Stimulated activated CD4-positive, alpha-beta T cell treated with anti-CD3 and anti-CD28 coated beads, Interleukin-12 subunit alpha, Interleukin-12 subunit beta, amount 100 ng/mL, for 48 hours (primary cell): Measurements from ENCODE around the gene CALHM3.
A peak's percentile ranks its signal among the peaks of the same experiment; 100 is the strongest.

ENCODE experiments used
- DNase-seq, 3 donors: peaks; one replicate each; pipeline ENCODE4 v3.0.0-alpha.2; 2020; ENCODE audit warnings: low read depth in 2 of 3, low spot score in 1 of 3

CALHM3 gene

DNA sequence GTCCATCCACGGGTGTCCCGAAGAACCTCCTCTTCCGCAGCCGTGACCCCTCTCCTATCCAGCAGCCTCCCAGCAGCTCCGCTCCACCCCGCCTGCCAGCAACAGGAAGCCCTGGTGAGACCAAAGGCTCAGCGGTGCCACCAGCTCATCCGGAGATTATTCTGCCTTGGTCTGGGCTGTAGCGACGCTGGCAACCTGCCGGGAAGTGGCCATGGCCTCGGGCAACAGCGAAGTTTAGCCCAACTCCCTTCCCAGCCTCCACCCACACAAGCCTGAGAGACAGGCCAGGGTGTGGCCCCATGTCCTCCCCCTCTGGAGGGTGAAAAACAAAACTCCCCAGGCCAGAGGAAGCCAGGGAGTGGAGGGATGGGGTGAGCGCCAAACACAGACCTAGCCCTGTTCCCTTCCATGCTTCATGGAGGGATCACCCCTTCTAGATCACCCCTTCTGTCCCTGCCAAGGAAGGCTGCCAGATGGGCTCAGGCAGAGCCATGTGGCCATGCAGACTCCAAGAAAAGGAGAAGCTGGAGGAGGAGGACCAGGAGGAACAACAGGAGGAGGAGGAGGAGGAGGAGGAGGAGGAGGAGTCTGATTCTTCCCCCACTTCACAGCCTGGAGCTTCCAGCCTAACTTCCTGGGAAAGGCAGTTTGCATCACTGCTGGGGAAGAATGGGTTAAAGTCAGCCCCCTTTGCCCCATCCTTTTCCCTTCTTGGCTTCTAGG lies 27.8 kb downstream of the CALHM3 start:
- DNase-seq = peak in 1 of 3 donors; percentile 34

DNA sequence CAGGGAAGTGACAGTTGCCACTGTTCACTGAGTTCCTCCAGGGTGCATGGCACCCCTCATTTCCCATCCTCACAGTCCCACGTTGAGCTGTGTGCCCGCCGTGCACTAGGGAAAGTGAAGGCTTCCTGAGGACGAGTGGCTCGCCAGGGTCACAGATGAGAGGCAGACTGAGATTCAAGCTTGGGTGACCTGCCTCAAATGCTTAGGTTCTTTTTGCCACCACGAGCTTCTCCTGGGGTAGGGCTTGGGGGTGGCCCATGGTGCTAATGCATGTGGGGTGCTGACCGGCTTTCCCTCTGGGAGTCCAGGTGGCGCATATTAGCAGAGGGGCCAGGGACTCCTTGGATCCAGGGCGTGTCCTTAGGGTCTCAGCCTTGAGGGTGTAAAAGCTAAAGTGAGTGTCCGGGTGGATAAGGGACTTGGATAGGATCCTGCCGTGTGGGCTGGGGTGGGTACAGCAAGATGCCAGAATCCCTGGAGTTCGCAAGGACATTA lies 28.8 kb downstream of the CALHM3 start:
- no peak for DNase-seq

DNA sequence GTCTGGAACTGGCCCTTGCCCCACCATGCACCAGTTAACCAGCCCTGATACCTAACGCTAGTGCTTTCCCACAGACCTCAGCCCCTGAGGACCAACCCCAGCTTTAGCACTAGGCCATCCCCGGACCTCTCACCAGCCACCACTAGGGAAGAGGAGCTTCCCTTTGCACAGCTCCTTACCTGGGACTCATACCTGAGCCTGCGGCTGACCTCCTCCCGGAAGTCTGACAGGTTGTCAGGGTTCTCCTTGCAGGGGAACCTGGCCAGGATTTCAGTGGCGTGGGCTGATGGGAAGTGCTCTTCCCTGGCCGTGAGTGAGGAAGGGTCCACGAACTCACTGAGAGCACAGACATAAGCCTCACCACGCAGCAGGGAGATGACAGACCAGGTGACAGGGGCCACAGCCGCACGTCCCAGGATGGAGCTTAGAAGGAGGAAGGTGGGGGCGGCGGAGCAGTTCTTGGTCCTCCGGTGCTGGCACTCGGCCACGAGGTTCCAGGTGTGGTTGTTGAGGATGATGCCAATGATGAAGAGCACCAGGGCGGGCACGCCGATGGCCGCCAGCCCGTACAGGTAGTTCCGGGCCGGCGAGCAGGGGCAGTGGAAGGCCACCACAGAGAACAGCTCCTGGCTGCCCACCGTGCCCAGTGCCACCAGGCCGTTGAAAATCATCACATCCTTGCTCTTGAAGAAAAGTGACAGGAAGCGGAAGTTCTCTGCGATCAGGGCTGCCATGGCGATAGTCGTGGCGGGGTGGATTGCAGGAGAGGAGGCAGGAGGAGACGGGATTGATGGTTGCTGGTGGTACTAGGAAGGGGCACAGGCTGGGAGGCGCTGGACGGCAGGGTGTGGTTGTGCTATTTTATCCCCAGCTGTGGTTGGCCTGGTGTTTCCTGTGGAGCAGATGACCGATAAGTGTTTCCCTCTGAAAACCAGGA lies 29.6 kb downstream of the CALHM3 start:
- no peak for DNase-seq

DNA sequence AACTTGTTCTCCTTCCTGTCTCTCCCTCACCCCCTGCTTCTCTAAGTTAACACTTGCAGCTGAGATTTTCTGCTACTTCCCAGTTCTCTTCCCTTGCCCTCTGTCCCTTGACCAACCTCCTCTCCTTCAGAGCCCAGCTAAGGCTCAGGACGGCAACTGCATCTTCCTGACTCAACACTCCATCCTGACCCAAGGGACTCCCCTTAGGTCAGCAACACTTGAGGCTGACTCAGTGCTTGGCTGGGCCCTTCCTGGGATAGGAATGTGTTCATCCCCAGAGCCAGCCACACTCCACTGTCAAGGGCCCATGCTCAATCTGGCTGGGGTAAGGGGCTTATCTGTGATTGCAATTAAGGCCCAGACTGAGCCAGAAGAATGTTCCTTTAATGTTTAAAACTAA lies 30.3 kb downstream of the CALHM3 start:
- no peak for DNase-seq

DNA sequence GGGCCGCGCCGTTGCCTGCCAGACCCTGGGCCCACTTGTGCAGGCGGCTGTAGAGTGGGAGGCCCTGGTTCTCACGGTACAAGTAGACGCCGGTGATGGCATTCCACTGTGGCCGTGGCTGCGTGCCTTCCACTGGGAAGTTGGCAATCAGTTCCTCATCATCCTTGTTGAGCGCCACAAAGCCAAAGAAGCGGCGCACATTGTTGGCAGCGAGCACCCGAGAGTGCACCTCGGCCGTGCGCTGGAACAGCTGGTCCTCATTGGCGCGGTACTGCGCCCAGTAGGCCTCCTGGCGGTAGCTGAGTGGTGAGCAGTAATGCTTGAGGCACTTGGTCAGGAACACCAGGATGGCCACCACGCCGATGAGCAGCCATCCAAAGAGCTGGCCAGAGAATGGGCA lies 31.9 kb downstream of the CALHM3 start:
- no peak for DNase-seq

- no peak for DNase-seq
Observed at GRCh38 chr10:103445767-103446567, 33.1 kb downstream of the CALHM3 start.

- DNase-seq = no peak
Observed at GRCh38 chr10:103445366-103445765, 33.7 kb downstream of the CALHM3 start.

DNA sequence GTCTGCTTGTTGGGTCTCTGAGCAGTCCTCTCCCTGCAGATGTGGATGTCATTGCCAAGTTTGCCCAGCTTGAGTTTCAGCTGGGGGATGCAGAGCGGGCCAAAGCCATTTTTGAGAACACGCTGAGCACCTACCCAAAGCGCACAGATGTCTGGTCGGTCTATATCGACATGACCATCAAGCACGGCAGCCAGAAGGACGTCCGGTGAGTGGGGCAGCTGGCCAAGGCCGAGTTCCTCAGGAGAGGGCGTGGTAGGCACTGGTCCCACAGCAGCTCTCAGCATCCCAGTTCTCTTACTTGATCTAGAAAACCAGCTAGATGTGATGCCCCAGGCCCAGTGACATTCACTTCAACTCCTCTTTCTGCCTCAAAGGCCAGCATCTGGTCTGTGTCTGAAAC lies 34.6 kb downstream of the CALHM3 start:
- DNase-seq = no peak

DNA sequence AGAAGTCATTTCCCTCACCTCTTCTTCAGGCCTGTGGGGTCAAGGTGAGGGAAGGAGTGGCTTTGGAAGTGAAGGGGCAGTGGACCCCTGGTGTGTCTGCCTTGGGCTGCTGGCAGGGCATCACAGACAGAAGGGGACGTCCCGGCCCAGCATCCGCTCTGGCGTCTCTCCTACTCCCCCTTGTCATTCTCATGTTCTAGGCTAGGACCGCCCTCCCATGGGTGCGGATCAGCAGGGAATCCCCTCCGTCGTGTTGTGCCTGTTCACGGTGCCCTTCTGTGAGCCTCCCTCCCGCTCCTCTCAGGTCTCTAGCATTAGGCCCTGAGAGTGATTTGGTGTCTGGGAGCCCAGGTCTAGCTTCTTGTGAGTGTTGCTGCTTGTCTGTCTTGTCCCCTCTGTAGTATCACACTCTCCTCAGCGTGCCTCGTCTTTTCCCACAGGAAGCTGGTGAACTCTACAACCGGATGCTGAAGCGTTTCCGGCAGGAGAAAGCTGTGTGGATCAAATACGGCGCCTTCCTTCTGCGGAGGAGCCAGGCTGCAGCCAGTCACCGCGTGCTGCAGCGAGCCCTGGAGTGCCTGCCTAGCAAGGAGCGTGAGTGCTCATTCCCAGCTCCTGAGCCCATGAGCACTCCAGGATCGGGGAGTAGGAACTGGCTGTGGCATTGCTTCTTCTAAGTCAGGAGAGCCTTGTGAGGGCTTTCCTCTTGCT lies 35.4 kb downstream of the CALHM3 start:
- DNase-seq = no peak

GRCh38 chr10:103442031-103442461 lies 37.0 kb downstream of the CALHM3 start:
- DNase-seq = no peak

GRCh38 chr10:103441611-103442010 lies 37.4 kb downstream of the CALHM3 start:
- no peak for DNase-seq

DNA sequence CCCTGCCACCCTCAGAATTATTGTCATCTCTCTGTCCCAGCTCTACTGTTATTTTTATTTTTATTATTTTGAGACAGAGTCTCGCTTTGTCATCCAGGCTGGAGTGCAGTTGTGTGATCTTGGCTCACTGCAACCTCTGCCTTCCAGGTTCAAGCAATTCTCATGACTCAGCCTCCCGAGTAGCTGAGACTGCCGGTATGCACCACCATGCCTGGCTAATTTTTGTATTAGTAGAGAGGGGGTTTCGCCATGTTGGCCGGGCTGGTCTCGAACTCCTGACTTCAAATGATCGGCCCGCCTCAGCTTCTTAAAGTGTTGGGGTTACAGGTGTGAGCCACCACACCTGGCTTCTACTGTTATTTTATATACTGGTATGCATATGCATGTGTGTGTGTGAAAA lies 37.8 kb downstream of the CALHM3 start:
- DNase-seq = no peak

DNA sequence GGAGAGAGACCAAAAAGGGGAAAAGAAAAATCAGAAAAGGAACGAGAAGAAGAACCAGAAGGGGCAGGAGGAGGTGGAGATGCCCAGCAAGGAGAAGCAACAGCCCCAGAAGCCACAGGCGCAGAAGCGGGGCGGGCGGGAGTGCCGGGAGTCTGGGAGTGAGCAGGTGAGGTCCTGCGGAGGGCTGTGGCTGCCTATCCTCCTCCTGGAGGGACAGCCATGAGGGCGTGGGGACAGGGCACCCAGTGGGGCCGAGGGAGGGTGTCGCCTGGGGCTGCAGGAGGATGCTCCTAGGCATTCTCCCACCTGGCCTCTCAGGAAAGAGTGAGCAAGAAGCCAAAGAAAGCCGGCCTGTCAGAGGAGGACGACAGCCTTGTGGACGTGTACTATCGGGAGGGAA lies 38.6 kb downstream of the CALHM3 start:
- DNase-seq = no peak

GRCh38 chr10:103439776-103440175 lies 39.3 kb downstream of the CALHM3 start:
- no peak for DNase-seq

- DNase-seq = no peak
Observed at GRCh38 chr10:103433858-103434257, 45.2 kb downstream of the CALHM3 start.

DNA sequence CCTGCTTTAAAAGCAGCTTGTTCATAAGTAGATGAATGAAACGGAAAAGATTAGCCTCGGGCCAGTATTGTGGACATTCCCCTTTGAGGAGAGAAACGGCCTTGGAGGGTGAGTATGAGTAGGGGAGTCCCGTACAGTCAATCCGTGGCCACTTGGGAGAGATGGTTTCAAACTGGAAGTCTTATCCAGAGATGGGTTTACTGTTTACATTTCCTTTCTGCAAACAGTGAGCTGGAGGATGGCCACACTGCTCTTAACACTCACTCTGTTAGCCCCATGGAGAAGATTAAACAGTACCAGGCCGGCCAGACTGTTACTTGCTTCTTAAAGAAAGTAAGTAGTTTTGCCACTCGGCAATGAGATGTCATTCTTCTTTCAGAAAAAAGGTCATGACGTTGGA lies 47.1 kb downstream of the CALHM3 start:
- DNase-seq = no peak

DNA sequence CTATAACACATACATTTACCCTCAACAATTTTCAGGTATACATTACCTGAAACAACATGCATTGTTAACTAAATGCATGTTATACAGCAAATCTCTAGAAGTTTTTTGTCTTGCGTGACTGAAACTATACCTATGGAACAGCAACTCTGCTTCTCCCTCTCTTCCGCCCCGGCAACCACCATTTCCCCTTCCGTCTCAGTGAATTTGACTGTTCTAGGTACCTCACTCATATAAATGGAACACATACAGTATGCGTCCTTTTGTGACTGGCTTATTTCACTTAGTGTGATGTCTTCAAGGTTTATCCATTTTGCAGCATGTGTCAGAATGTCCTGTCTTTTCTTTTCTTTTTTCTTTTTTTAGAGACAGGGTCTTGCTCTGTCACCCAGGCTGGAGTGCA lies 49.4 kb downstream of the CALHM3 start:
- DNase-seq = no peak

GRCh38 chr10:103428989-103429643 lies 49.9 kb downstream of the CALHM3 start:
- DNase-seq = no peak

DNA sequence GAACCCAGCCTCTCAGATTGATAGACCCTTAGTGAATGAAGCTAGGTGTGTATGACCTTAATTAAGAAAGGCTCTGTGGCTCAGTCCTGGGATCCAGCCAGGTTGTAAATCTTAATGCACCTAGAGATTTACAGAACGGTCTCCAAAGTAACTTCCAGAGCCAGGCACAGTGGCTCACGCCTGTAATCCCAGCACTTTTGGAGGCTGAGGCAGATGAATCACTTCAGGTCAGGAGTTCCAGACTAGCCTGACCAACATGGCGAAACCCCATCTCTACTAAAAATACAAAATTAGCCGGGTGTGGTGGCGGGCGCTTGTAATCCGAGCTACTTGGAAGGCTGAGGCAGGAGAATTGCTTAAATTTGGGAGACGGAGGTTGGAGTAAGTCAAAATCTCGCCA lies 51.2 kb downstream of the CALHM3 start:
- DNase-seq = no peak

GRCh38 chr10:103423748-103424147 lies 55.3 kb downstream of the CALHM3 start:
- DNase-seq = no peak
